Hepatocyte (in vitro differentiated cells): Measurements from ENCODE around the gene POLR3H. TPM values are rescaled to one million over a fixed set of nuclear protein-coding genes. Genes with fewer than 3 reads are reported as not detected.

Source experiments
- DNase-seq: peaks from one replicate; pipeline ENCODE4 v3.0.0-alpha.2; 2016; ENCODE audit warnings: low spot score
- H2AFZ ChIP-seq: fragments of 200-600 bp; sonication (generic); 2 replicates; pipeline ENCODE4 v1.6.0; 2016; ENCODE audit warnings: antibody characterized with exemption, mild to moderate bottlenecking
- H3K27ac ChIP-seq: fragments of 200-600 bp; sonication (generic); 2 replicates; pipeline ENCODE4 v1.5.1; 2016; ENCODE audit warnings: mild to moderate bottlenecking
- H3K27me3 ChIP-seq: fragments of 200-600 bp; sonication (generic); 2 replicates; pipeline ENCODE4 v1.6.1; 2016
- H3K36me3 ChIP-seq: fragments of 200-600 bp; sonication (generic); replicated peaks from 2 replicates; pipeline ENCODE4 v1.5.1; 2016; ENCODE audit warnings: low read depth; ENCODE audit not compliant: insufficient read depth
- H3K4me1 ChIP-seq: fragments of 200-600 bp; sonication (generic); 2 replicates; pipeline ENCODE4 v1.5.1; 2016; ENCODE audit warnings: mild to moderate bottlenecking, moderate library complexity; ENCODE audit not compliant: insufficient read depth
- H3K4me2 ChIP-seq: fragments of 200-600 bp; sonication (generic); 2 replicates; pipeline ENCODE4 v1.6.0; 2016
- H3K4me3 ChIP-seq: fragments of 200-600 bp; sonication (generic); 2 replicates; pipeline ENCODE4 v1.5.1; 2016; ENCODE audit warnings: mild to moderate bottlenecking
- H3K79me2 ChIP-seq: fragments of 200-600 bp; sonication (generic); 2 replicates; pipeline ENCODE4 v1.6.0; 2017; ENCODE audit warnings: mild to moderate bottlenecking
- H3K9me2 ChIP-seq: fragments of 200-600 bp; sonication (generic); replicated peaks from 2 replicates; pipeline ENCODE4 v1.6.0; 2017; ENCODE audit warnings: mild to moderate bottlenecking; ENCODE audit not compliant: insufficient read depth
- H3K9me3 ChIP-seq: fragments of 200-600 bp; sonication (generic); 2 replicates; pipeline ENCODE4 v1.5.1; 2016; ENCODE audit warnings: low read depth, mild to moderate bottlenecking
- H4K20me1 ChIP-seq: fragments of 200-600 bp; sonication (generic); 2 replicates; pipeline ENCODE4 v1.6.0; 2016; ENCODE audit warnings: mild to moderate bottlenecking; ENCODE audit not compliant: insufficient read depth, poor library complexity, severe bottlenecking
- CTCF ChIP-seq: fragments of 200-600 bp; sonication (generic); IDR thresholded peaks from 2 replicates; pipeline ENCODE4 v1.5.1; 2016; ENCODE audit warnings: antibody characterized with exemption, mild to moderate bottlenecking; ENCODE audit not compliant: poor library complexity
- EZH2 ChIP-seq: fragments of 200-600 bp; sonication (generic); IDR thresholded peaks from 2 replicates; pipeline ENCODE4 v1.6.1; 2016; ENCODE audit warnings: antibody characterized with exemption, mild to moderate bottlenecking, borderline replicate concordance
- EZH2phosphoT487 ChIP-seq: fragments of 200-600 bp; sonication (generic); IDR thresholded peaks from one replicate; pipeline ENCODE4 v1.6.1; 2018; ENCODE audit warnings: antibody characterized with exemption, mild to moderate bottlenecking, low read depth, moderate library complexity; ENCODE audit not compliant: unreplicated experiment, severe bottlenecking
- WGBS: methylation state at CpG from one replicate; pipeline ENCODE4 v1.1.6; 2016; ENCODE audit warnings: low lambda C conversion rate; ENCODE audit errors: missing lambda C conversion rate; 5-methylcytosine and 5-hydroxymethylcytosine counted together
- polyA plus RNA-seq: library from polyadenylated mRNA; unstranded; fragments of >200 nt; fragmentation: Nextera tagmentation; extraction: Ambion mirVana; gene quantifications from 2 replicates; pipeline ENCODE4 v1.2.1, GENCODE V29; 2016
- total RNA-seq: library from RNA; depleted of rRNA; stranded (reverse); fragments of >200 nt; gene quantifications from 2 replicates; pipeline ENCODE4 v1.2.3, GENCODE V29; 2014

POLR3H gene
- total and polyA plus RNA-seq, 2 experiments from 2014 or later, result 14.5 to 41.1 TPM

DNA sequence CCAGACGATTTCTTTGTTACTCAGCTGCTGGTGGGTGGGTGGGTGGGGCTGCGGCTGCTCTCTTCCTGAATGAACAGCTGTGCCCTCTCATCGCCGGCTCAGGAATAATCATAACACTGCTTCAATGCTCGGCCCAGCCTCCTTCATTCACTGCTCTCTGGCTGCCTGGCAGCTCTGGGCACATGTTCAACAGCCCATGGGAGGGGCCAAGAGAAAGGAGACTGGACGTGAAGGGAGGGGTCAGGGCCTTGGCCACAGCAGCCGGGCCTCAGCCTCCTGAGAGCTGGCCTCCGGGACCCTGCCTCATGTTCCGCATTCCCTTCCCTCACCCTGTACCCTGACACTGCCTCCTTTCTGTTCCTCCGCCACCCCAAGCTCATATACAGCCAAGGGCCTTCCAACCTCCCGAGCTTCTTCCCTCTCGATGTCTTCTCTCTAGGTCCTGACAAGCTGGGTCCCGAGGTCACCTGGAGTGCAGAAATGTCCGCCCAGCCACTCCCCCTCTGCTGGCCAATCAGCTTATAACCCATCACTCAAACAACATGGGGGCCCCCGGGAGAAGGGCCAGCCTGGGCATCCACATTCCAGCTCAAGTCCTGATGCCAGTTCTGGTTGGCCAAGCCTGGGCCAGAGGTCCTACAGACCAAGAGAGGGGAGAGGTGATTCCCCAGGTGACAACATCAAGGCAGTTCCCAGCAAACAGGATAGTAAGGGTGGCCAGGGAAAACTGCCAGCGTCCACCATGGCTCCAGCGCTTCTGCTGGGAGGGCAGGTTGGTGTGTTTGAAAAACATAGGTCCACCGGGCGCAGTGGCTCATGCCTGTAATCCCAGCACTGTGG is 13.4 kb upstream of the POLR3H start:
- Histone ChIP-seq H3K9me3 (no peaks in the 10 kb centered on the region), H2AFZ (no peak overlapping the region), H4K20me1 (no peaks in the 10 kb centered on the region), H3K36me3 (no peaks in the 10 kb centered on the region), H3K79me2 (no peaks in the 10 kb centered on the region), H3K4me3 (no peak overlapping the region), H3K4me2 (peak overlapping the region; percentile 61), H3K27ac (peak overlapping the region; percentile 88), H3K27me3 (no peaks in the 10 kb centered on the region), H3K9me2 (no peaks in the 10 kb centered on the region), H3K4me1 (peaks cover 30% of the 10 kb centered on the region)
- WGBS, result 67% methylated on average over 19 of the region's 19 CpGs
- DNase-seq, result peak; percentile 69
- TF ChIP-seq EZH2, result no peak
- no peak for TF ChIP-seq EZH2phosphoT487
- TF ChIP-seq CTCF, result no peak

DNA sequence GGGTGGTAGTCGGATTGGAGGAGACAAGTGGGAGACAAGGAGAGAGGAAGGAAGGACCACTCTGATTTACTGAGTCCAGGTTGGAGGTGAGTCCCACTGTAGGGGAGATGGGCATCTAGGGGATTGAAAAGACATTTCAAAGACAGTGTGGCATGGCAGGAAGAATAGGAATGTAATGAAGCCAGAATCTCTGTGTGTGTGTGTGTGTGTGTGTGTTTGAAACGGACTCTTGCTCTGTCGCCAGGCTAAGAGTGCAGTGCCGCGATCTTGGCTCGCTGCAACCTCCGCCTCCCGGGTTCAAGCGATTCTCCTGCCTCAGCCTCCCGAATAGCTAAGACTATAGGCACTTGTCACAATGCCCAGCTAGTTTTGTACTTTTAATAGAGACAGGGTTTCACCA is 12.3 kb upstream of the POLR3H start:
- Histone ChIP-seq H3K27me3 (no peaks in the 10 kb centered on the region), H3K4me2 (no peak overlapping the region), H3K4me1 (peaks cover 28% of the 10 kb centered on the region), H3K79me2 (no peaks in the 10 kb centered on the region), H3K36me3 (no peaks in the 10 kb centered on the region), H4K20me1 (no peaks in the 10 kb centered on the region), H2AFZ (no peak overlapping the region), H3K4me3 (no peak overlapping the region), H3K9me3 (no peaks in the 10 kb centered on the region), H3K27ac (peak overlapping the region; percentile 88), H3K9me2 (no peaks in the 10 kb centered on the region)
- TF ChIP-seq EZH2phosphoT487, result no peak
- no peak for TF ChIP-seq EZH2
- TF ChIP-seq CTCF, result no peak
- 92% methylated on average over 10 of the region's 10 CpGs for WGBS
- no peak for DNase-seq

DNA sequence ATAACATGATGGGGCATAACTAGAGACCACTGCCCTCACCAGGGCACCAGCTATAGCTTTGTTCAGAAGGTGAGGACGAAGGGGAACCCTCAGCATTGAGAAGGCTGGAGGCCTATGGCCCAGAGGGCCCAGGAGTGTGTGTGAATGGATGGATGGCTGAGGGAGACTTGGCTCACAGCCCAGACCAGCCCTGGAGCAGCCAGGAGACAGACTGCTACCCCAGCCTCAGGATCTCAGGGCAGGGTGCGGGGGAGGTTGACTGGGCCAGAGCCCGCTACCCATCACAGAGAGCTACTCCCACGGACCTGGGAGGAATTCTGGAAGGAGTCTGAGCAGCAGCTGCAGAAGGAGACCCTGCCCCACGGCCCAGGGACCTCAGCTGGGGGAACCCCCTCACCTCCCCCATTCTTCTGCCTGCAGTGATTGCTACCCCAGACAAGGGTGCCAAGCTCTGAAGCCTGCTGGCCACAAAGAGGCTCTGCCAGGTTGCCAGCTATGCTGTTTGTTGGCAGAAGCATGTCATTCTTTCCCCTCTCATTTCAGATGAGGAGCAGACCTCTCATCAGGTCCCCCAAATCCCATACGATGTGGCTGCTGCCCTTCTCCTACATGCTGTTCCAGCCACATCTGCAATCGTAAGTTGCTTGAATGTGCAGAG is 11.2 kb upstream of the POLR3H start:
- Histone ChIP-seq H3K27ac (no peak overlapping the region), H3K27me3 (no peaks in the 10 kb centered on the region), H2AFZ (no peak overlapping the region), H3K9me3 (no peaks in the 10 kb centered on the region), H3K4me1 (peaks cover 19% of the 10 kb centered on the region), H3K4me2 (no peak overlapping the region), H3K4me3 (no peak overlapping the region), H4K20me1 (no peaks in the 10 kb centered on the region), H3K36me3 (no peaks in the 10 kb centered on the region), H3K79me2 (no peaks in the 10 kb centered on the region), H3K9me2 (no peaks in the 10 kb centered on the region)
- 86% methylated on average over 7 of the region's 7 CpGs for WGBS
- TF ChIP-seq CTCF, result no peak
- TF ChIP-seq EZH2, result no peak
- no peak for TF ChIP-seq EZH2phosphoT487
- no peak for DNase-seq
